ENCODE data around the gene CDKAL1. TPM values are rescaled to one million over a fixed set of nuclear protein-coding genes. Genes with fewer than 3 reads are reported as not detected.

CDKAL1 gene
- total RNA-seq, 1 donor: 26.8 TPM

GRCh38 chr6:20985821-20986220 is 451.6 kb downstream of the CDKAL1 start:
- no peak for TF ChIP-seq CTCF (IDR thresholded peaks at IDR 0.05; ENCODE audit: insufficient read depth, low read depth, low read length)
- no peak overlapping the region for H3K4me3 ChIP-seq (ENCODE audit: low read depth, low read length)
- no peak for DNase-seq (ENCODE audit: low read depth)

- DNase-seq (ENCODE audit: low read depth): no peak
- TF ChIP-seq CTCF (IDR thresholded peaks at IDR 0.05; ENCODE audit: insufficient read depth, low read depth, low read length): no peak
- no peak overlapping the region for H3K4me3 ChIP-seq (ENCODE audit: low read depth, low read length)
These were observed 457.7 kb downstream of the CDKAL1 start for GRCh38 chr6:20991910-20992309.

- TF ChIP-seq CTCF (IDR thresholded peaks at IDR 0.05; ENCODE audit: insufficient read depth, low read depth, low read length): no peak
- DNase-seq (ENCODE audit: low read depth): no peak
- H3K4me3 ChIP-seq (ENCODE audit: low read depth, low read length): no peak overlapping the region
These were observed 461.8 kb downstream of the CDKAL1 start for GRCh38 chr6:20996099-20996498.

GRCh38 chr6:20997143-20997769 is 463.0 kb downstream of the CDKAL1 start:
- DNase-seq (ENCODE audit: low read depth): peak; percentile 14
- TF ChIP-seq CTCF (IDR thresholded peaks at IDR 0.05; ENCODE audit: insufficient read depth, low read depth, low read length): no peak

GRCh38 chr6:20997770-20998147 is 463.5 kb downstream of the CDKAL1 start:
- no peak for DNase-seq (ENCODE audit: low read depth)
- TF ChIP-seq CTCF (IDR thresholded peaks at IDR 0.05; ENCODE audit: insufficient read depth, low read depth, low read length): no peak
- no peak overlapping the region for H3K4me3 ChIP-seq (ENCODE audit: low read depth, low read length)

More at GRCh38 chr6:20997143-20997769, 463.0 kb downstream of the CDKAL1 start:
- H3K4me3 ChIP-seq (ENCODE audit: low read depth, low read length): no peak overlapping the region

GRCh38 chr6:20998748-20999448 is 464.6 kb downstream of the CDKAL1 start:
- no peak for DNase-seq (ENCODE audit: low read depth)
- TF ChIP-seq CTCF (IDR thresholded peaks at IDR 0.05; ENCODE audit: insufficient read depth, low read depth, low read length): no peak
- H3K4me3 ChIP-seq (ENCODE audit: low read depth, low read length): no peak overlapping the region

Data from fibroblast of villous mesenchyme (primary cell).